ENCODE data around the gene GPR18.

Gene GPR18

DNA sequence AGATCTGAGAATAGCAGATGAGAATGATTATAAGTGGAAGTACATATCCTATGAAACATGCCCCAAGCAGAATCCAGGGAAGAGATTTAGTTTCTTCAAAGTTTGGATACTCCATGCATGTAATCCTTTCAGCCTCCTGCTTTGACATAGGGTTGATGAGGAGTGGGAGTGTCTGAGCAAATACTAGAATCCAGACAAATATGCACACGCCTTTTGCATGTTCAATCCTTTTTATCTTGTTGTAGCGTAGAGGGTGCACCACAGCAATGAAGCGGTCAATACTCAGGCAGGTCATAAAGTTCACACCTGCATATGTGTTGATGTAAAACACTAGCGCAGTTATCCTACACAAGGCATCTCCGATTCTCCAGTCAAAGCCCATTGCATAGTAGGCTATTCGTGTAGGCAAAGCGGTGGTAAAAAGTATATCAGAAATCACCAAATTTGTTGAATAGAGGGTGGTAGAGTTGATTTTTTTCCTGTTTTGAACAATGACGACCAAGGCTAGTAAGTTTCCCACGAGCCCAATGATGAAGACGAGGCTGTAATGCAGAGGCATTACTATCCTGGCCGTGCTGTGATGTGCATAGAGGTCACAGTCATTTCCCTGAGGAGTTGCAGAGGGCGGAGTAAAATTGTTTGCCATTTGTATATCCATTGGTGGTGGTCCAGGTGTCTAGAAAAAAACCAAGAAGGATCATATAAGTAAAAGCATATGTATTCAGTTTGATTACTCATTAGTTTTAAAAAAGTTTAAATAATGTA is 37.5 kb upstream of the GPR18 start:
- Histone ChIP-seq H3K4me1 (ENCODE audit: control insufficient read depth, low read length) (peaks cover 11% of the 10 kb centered on the region), H3K4me2 (ENCODE audit: low read length) (no peak overlapping the region), H3K27ac (ENCODE audit: low read depth, low read length) (no peak overlapping the region), H3F3A (ENCODE audit: control insufficient read depth, insufficient read depth) (no peaks in the 10 kb centered on the region), H3K36me3 (ENCODE audit: control insufficient read depth, low read length) (peaks cover 7% of the 10 kb centered on the region; the same call in 1 of the 2 replicates), H3K79me2 (ENCODE audit: control insufficient read depth, low read length) (no peaks in the 10 kb centered on the region), H3K4me3 (ENCODE audit: low read length) (no peak overlapping the region), H4K20me1 (ENCODE audit: control insufficient read depth, insufficient read depth, low read depth, low read length) (peaks cover 7% of the 10 kb centered on the region; the same call in 1 of the 2 replicates), H3K9me3 (ENCODE audit: control insufficient read depth, insufficient read depth, low read length) (no peaks in the 10 kb centered on the region), H3K9me2 (replicated peaks; ENCODE audit: control insufficient read depth, low read length) (no peaks in the 10 kb centered on the region), H3K27me3 (ENCODE audit: control insufficient read depth, low read length) (no peaks in the 10 kb centered on the region)
- no peak for TF ChIP-seq EZH2phosphoT487 (IDR thresholded peaks at IDR 0.05; ENCODE audit: borderline replicate concordance, low read length)
- TF ChIP-seq CTCF (IDR thresholded peaks at IDR 0.05; ENCODE audit: low read depth, low read length, poor library complexity, severe bottlenecking), result no peak

GRCh38 chr13:99294958-99295357 is 36.8 kb upstream of the GPR18 start:
- H3K4me1 ChIP-seq (ENCODE audit: control insufficient read depth, low read length), result peaks cover 11% of the 10 kb centered on the region
- no peaks in the 10 kb centered on the region for H3K9me2 ChIP-seq (replicated peaks; ENCODE audit: control insufficient read depth, low read length)
- H3K27ac ChIP-seq (ENCODE audit: low read depth, low read length), result no peak overlapping the region
- H3K9me3 ChIP-seq (ENCODE audit: control insufficient read depth, insufficient read depth, low read length), result no peaks in the 10 kb centered on the region
- no peak overlapping the region for H3K4me2 ChIP-seq (ENCODE audit: low read length)
- H3K36me3 ChIP-seq (ENCODE audit: control insufficient read depth, low read length), result peaks cover 7% of the 10 kb centered on the region; the same call in 1 of the 2 replicates
- no peaks in the 10 kb centered on the region for H3F3A ChIP-seq (ENCODE audit: control insufficient read depth, insufficient read depth)
- no peak overlapping the region for H3K4me3 ChIP-seq (ENCODE audit: low read length)
- H3K27me3 ChIP-seq (ENCODE audit: control insufficient read depth, low read length), result no peaks in the 10 kb centered on the region
- TF ChIP-seq EZH2phosphoT487 (IDR thresholded peaks at IDR 0.05; ENCODE audit: borderline replicate concordance, low read length), result no peak
- TF ChIP-seq CTCF (IDR thresholded peaks at IDR 0.05; ENCODE audit: low read depth, low read length, poor library complexity, severe bottlenecking), result no peak
- H4K20me1 ChIP-seq (ENCODE audit: control insufficient read depth, insufficient read depth, low read depth, low read length), result peaks cover 5% of the 10 kb centered on the region; the same call in 1 of the 2 replicates
- H3K79me2 ChIP-seq (ENCODE audit: control insufficient read depth, low read length), result no peaks in the 10 kb centered on the region

GRCh38 chr13:99294198-99294597 is 36.0 kb upstream of the GPR18 start:
- H3K9me3 ChIP-seq (ENCODE audit: control insufficient read depth, insufficient read depth, low read length), result no peaks in the 10 kb centered on the region
- H3K27me3 ChIP-seq (ENCODE audit: control insufficient read depth, low read length), result no peaks in the 10 kb centered on the region
- H3K4me1 ChIP-seq (ENCODE audit: control insufficient read depth, low read length), result peaks cover 11% of the 10 kb centered on the region
- no peak overlapping the region for H3K4me2 ChIP-seq (ENCODE audit: low read length)
- H3K27ac ChIP-seq (ENCODE audit: low read depth, low read length), result no peak overlapping the region
- H3K79me2 ChIP-seq (ENCODE audit: control insufficient read depth, low read length), result no peaks in the 10 kb centered on the region
- no peaks in the 10 kb centered on the region for H3F3A ChIP-seq (ENCODE audit: control insufficient read depth, insufficient read depth)
- peaks cover 2% of the 10 kb centered on the region; the same call in 1 of the 2 replicates for H4K20me1 ChIP-seq (ENCODE audit: control insufficient read depth, insufficient read depth, low read depth, low read length)
- no peaks in the 10 kb centered on the region for H3K9me2 ChIP-seq (replicated peaks; ENCODE audit: control insufficient read depth, low read length)
- H3K36me3 ChIP-seq (ENCODE audit: control insufficient read depth, low read length), result peaks cover 7% of the 10 kb centered on the region; the same call in 1 of the 2 replicates
- H3K4me3 ChIP-seq (ENCODE audit: low read length), result no peak overlapping the region
- TF ChIP-seq EZH2phosphoT487 (IDR thresholded peaks at IDR 0.05; ENCODE audit: borderline replicate concordance, low read length), result no peak
- TF ChIP-seq CTCF (IDR thresholded peaks at IDR 0.05; ENCODE audit: low read depth, low read length, poor library complexity, severe bottlenecking), result no peak
